Aorta (tissue), 5 donors: Measurements from ENCODE around the gene KCNJ14. TPM values are rescaled to one million over a fixed set of nuclear protein-coding genes. Genes with fewer than 3 reads are reported as not detected.

Experiments
- ATAC-seq: fragments of 200-7000 bp; cut with Tn5 transposase; one replicate; pipeline ENCODE4 v1.9.1; 2022; ENCODE audit warnings: moderate library complexity; ENCODE audit not compliant: low FRiP score
- DNase-seq, 2 donors: peaks; one replicate each; pipeline ENCODE4 v3.0.0-alpha.2; 2020
- H3K27ac ChIP-seq, 2 donors: one replicate each; pipeline ENCODE4 v1.5.1; 2013; ENCODE audit warnings: low read length in 2 of 2, mild to moderate bottlenecking in 2 of 2, moderate library complexity in 2 of 2, control low read depth in 1 of 2, inconsistent platforms in 1 of 2, low read depth in 1 of 2
- H3K27me3 ChIP-seq, 2 donors: one replicate each; pipeline ENCODE4 v1.6.1; 2013; ENCODE audit warnings: control low read depth in 1 of 2, low read length in 1 of 2, mild to moderate bottlenecking in 1 of 2, moderate library complexity in 1 of 2; ENCODE audit not compliant: insufficient read depth in 2 of 2, control insufficient read depth in 1 of 2
- H3K36me3 ChIP-seq, 2 donors: one replicate each; pipeline ENCODE4 v1.6.1; 2013; ENCODE audit warnings: control low read depth in 1 of 2, low read length in 1 of 2, mild to moderate bottlenecking in 1 of 2; ENCODE audit not compliant: insufficient read depth in 2 of 2, control insufficient read depth in 1 of 2
- H3K4me1 ChIP-seq, 2 donors: one replicate each; pipeline ENCODE4 v1.6.1; 2013; ENCODE audit warnings: low read length in 2 of 2, control low read depth in 1 of 2, mild to moderate bottlenecking in 1 of 2, moderate library complexity in 1 of 2; ENCODE audit not compliant: insufficient read depth in 2 of 2, control insufficient read depth in 1 of 2
- H3K4me3 ChIP-seq, 2 donors: one replicate each; pipeline ENCODE4 v1.5.1; 2013; ENCODE audit warnings: low read length in 2 of 2, control low read depth in 1 of 2, mild to moderate bottlenecking in 1 of 2
- H3K9me3 ChIP-seq: one replicate; pipeline ENCODE4 v1.6.1; 2013; ENCODE audit warnings: mild to moderate bottlenecking, low read length; ENCODE audit not compliant: control insufficient read depth
- WGBS, 2 donors: extraction: QIAGEN DNeasy Blood & Tissue Kit; methylation state at CpG; one replicate each; pipeline ENCODE4 v1.1.7; 2013; 5-methylcytosine and 5-hydroxymethylcytosine counted together
- intact Hi-C, 2 donors: fragments of 100-400 bp; cut with DNase I; formaldehyde crosslinking; loops; one replicate each; pipeline versions ENCODE4 v1.14.2 to v1.15.0; 2022
- polyA plus RNA-seq, 2 donors: library from polyadenylated mRNA; stranded (reverse); fragments of 200-250 nt; gene quantifications; one replicate each; pipeline ENCODE4 v1.2.3, GENCODE V29; 2013
- total RNA-seq, 2 donors: library from RNA; stranded (reverse); fragmentation: NEBNext Ultra II Directional; extraction: Animal tissue kit (Norgen Biotek cat#: 25700); gene quantifications; one replicate each; pipeline ENCODE4 v1.2.1, GENCODE V29; 2021
- donor health status: healthy with polysubstance abuse.
- donor health status: Bipolar disorder and iron deficiency.
- donor health status: DM: no; HTN: no; CAD: no.
- donor health status: DM: no; HTN: no; CAD: no.
- donor health status: DM: yes; HTN: yes; CAD: no.

The KCNJ14 gene
- total and polyA plus RNA-seq, 4 donors: 0.36 to 1.1 (median 1.1) TPM; not detected in 1

GRCh38 chr19:48450863-48451262, 4.5 kb upstream of the KCNJ14 start:
- H3K36me3 ChIP-seq: peaks cover 0 to 12% of the 10 kb centered on the region in 2 donors
- no peaks in the 10 kb centered on the region for H3K4me1 ChIP-seq
- H3K9me3 ChIP-seq: no peaks in the 10 kb centered on the region
- no peak overlapping the region for H3K27ac ChIP-seq
- H3K27me3 ChIP-seq: no peaks in the 10 kb centered on the region
- no peak overlapping the region for H3K4me3 ChIP-seq
- DNase-seq (no peak), ATAC-seq (no peak)
- 94% methylated on average over 15 of the region's 15 CpGs for WGBS, 2 donors
- intact Hi-C loops: no loop called here

GRCh38 chr19:48451624-48452023, 3.8 kb upstream of the KCNJ14 start:
- no peak for ATAC-seq
- Histone ChIP-seq H3K36me3 (peaks cover 0 to 14% of the 10 kb centered on the region in 2 donors), H3K27ac (no peak overlapping the region), H3K27me3 (no peaks in the 10 kb centered on the region), H3K4me3 (no peak overlapping the region), H3K4me1 (no peaks in the 10 kb centered on the region), H3K9me3 (no peaks in the 10 kb centered on the region)
- DNase-seq: no peak
- WGBS, 2 donors: 86 to 87% methylated on average over 12 of the region's 12 CpGs
- intact Hi-C loops: no loop called here

- Histone ChIP-seq H3K27ac (no peak overlapping the region), H3K9me3 (no peaks in the 10 kb centered on the region), H3K4me1 (no peaks in the 10 kb centered on the region), H3K36me3 (peaks cover 0 to 14% of the 10 kb centered on the region in 2 donors), H3K4me3 (no peak overlapping the region), H3K27me3 (no peaks in the 10 kb centered on the region)
- ATAC-seq: no peak
- intact Hi-C loops: no loop called here
- 87 to 88% methylated on average over 33 of the region's 33 CpGs for WGBS, 2 donors
- DNase-seq: no peak
These were observed 2.8 kb upstream of the KCNJ14 start for GRCh38 chr19:48452289-48453190.

- H3K27ac ChIP-seq: no peak overlapping the region
- H3K27me3 ChIP-seq: no peaks in the 10 kb centered on the region
- intact Hi-C loops: no loop called here
- DNase-seq (no peak), ATAC-seq (no peak)
- no peaks in the 10 kb centered on the region for H3K4me1 ChIP-seq
- no peaks in the 10 kb centered on the region for H3K9me3 ChIP-seq
- H3K4me3 ChIP-seq: no peak overlapping the region
- WGBS, 2 donors: 90 to 92% methylated on average over 22 of the region's 22 CpGs
- H3K36me3 ChIP-seq: peaks cover 0 to 14% of the 10 kb centered on the region in 2 donors
These were observed 1.1 kb upstream of the KCNJ14 start for GRCh38 chr19:48454150-48454730.

GRCh38 chr19:48455908-48456562, 661 bp downstream of the KCNJ14 start:
- H3K27me3 ChIP-seq: no peaks in the 10 kb centered on the region
- ATAC-seq (no peak), DNase-seq (no peak)
- H3K9me3 ChIP-seq: no peaks in the 10 kb centered on the region
- peaks cover 0 to 5% of the 10 kb centered on the region in 2 donors for H3K36me3 ChIP-seq
- H3K4me1 ChIP-seq: no peaks in the 10 kb centered on the region
- 86 to 92% methylated on average over 11 of the region's 11 CpGs for WGBS, 2 donors
- H3K4me3 ChIP-seq: no peak overlapping the region
- no peak overlapping the region for H3K27ac ChIP-seq
- intact Hi-C loops: no loop called here

GRCh38 chr19:48456864-48457263, 1.5 kb downstream of the KCNJ14 start:
- Histone ChIP-seq H3K27me3 (no peaks in the 10 kb centered on the region), H3K36me3 (peaks cover 0 to 5% of the 10 kb centered on the region in 2 donors), H3K27ac (no peak overlapping the region), H3K4me1 (no peaks in the 10 kb centered on the region), H3K9me3 (no peaks in the 10 kb centered on the region), H3K4me3 (no peak overlapping the region)
- ATAC-seq: no peak
- DNase-seq: no peak
- intact Hi-C loops: no loop called here
- WGBS, 2 donors: 95 to 97% methylated on average over 4 of the region's 4 CpGs

- Histone ChIP-seq H3K27me3 (no peaks in the 10 kb centered on the region), H3K4me3 (no peak overlapping the region), H3K4me1 (no peaks in the 10 kb centered on the region), H3K9me3 (no peaks in the 10 kb centered on the region), H3K27ac (no peak overlapping the region), H3K36me3 (peaks cover 0 to 2% of the 10 kb centered on the region in 2 donors)
- 91 to 92% methylated on average over 2 of the region's 2 CpGs for WGBS, 2 donors
- DNase-seq: no peak
- intact Hi-C loops: no loop called here
- ATAC-seq: no peak
These were observed 2.6 kb downstream of the KCNJ14 start for GRCh38 chr19:48458016-48458415.

GRCh38 chr19:48461651-48461981, 6.2 kb downstream of the KCNJ14 start:
- H3K27ac ChIP-seq: no peak overlapping the region
- H3K27me3 ChIP-seq: no peaks in the 10 kb centered on the region
- no peak overlapping the region for H3K4me3 ChIP-seq
- DNase-seq: no peak
- no peaks in the 10 kb centered on the region for H3K4me1 ChIP-seq
- WGBS, 2 donors: 85 to 87% methylated on average over 33 to 36 of the region's 36 CpGs
- H3K9me3 ChIP-seq: no peaks in the 10 kb centered on the region
- no peaks in the 10 kb centered on the region for H3K36me3 ChIP-seq
- ATAC-seq: peak; percentile 34
- intact Hi-C loops: no loop called here
